H1 (cell line): ENCODE results near the gene CASQ2. TPM values are rescaled to one million over a fixed set of nuclear protein-coding genes. Genes with fewer than 3 reads are reported as not detected.

Source experiments
- CBX5 ChIP-seq: fragments of 300-800, 300-1000 bp; sonication (generic); IDR thresholded peaks from 2 replicates; pipeline ENCODE4 v1.7.1; 2016; ENCODE audit warnings: antibody characterized with exemption, low read length, low read depth
- CHD7 ChIP-seq: fragments of 300-600 bp; sonication (generic); IDR thresholded peaks from 2 replicates; pipeline ENCODE4 v1.7.1; 2012; ENCODE audit warnings: low read length, moderate library complexity, mild to moderate bottlenecking, inconsistent platforms; ENCODE audit not compliant: insufficient replicate concordance
- HDAC6 ChIP-seq: IDR thresholded peaks from one replicate; pipeline ENCODE4 v1.7.1; 2012; ENCODE audit warnings: low read depth, mild to moderate bottlenecking, inconsistent platforms, low read length, moderate library complexity
- SIX5 ChIP-seq: IDR thresholded peaks from 2 replicates; pipeline ENCODE4 v1.6.1; 2011; ENCODE audit warnings: mild to moderate bottlenecking, low read depth, low read length
- SP1 ChIP-seq: IDR thresholded peaks from 2 replicates; pipeline ENCODE4 v1.6.1; 2011; ENCODE audit warnings: low read depth, low read length
- USF2 ChIP-seq: IDR thresholded peaks from 2 replicates; pipeline ENCODE4 v1.6.1; 2011; ENCODE audit warnings: low read length, improper control_type of control experiment
- ZNF274 ChIP-seq: IDR thresholded peaks from 2 replicates; pipeline ENCODE4 v1.7.0; 2012; ENCODE audit warnings: low read length, borderline replicate concordance; ENCODE audit errors: extremely low read depth
- polyA plus RNA-seq, 7 experiments: library from polyadenylated mRNA; depleted of rRNA in 3 of 7; stranded (reverse) in 5 of 7; unstranded in 2 of 7; fragments of >200 nt in 5 of 7; fragments of 200-250 nt in 2 of 7; gene quantifications; 1 replicate in 5 of 7; 2 replicates in 1 of 7; 4 replicates in 1 of 7; pipeline versions ENCODE4 v1.2.1 to v1.2.3, GENCODE V29; 2011 to 2013; ENCODE audit warnings: missing spikeins in 2 of 7, mixed read lengths in 2 of 7
- total RNA-seq: library from RNA; stranded (reverse); fragmentation: NEBNext Ultra II Directional; extraction: Animal tissue kit (Norgen Biotek cat#: 25700); gene quantifications from 2 replicates; pipeline ENCODE4 v1.2.1, GENCODE V29; 2021

CASQ2 gene
- total and polyA plus RNA-seq, 2 of the 8 experiments (the other 6 are each of a cell fraction or from before 2014, with no cell fraction given) = not detected

DNA sequence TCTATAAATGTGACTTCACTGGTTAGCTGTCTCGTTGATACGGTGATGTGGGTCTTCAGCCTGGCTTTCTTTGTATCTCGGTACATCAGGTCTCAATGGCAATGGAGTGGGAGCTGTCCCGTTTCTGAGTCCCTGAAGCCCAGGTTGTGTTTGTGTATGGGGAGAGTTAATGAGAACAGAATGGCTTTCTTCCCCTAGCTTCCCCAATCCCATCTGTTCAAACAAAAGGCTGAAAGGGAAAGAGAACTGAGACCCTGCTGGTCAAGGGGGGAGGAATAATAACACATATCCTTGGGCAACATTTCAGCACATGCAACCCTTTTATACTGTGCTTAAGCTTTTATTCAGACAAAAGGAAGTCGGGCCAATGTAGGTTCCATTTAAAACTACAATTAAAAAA lies 28.4 kb upstream of the CASQ2 start (continued):
- TF ChIP-seq CHD7 = no peak
- TF ChIP-seq SIX5 = no peak
- no peak for TF ChIP-seq ZNF274
- TF ChIP-seq CBX5 = no peak
- no peak for TF ChIP-seq HDAC6
- TF ChIP-seq SP1 = no peak
- TF ChIP-seq USF2 = no peak
